ENCODE data around the gene C22orf39. TPM values are rescaled to one million over a fixed set of nuclear protein-coding genes. Genes with fewer than 3 reads are reported as not detected.

Gene C22orf39, protein sequence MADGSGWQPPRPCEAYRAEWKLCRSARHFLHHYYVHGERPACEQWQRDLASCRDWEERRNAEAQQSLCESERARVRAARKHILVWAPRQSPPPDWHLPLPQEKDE
- total RNA-seq, result 63.3 TPM
- long read RNA-seq, transcript C22orf39-203 (3 exons, 1,005 nt), result minor isoform, 17 of 117 reads
- long read RNA-seq, transcript C22orf39-202 (3 exons, 3,350 nt), result major isoform, 87 of 117 reads
- long read RNA-seq, partial matches to known transcripts, result 1 of 117 reads
- long read RNA-seq, other reads (novel, unspliced or antisense), result 12 of 117 reads

GRCh38 chr22:19447330-19448075, at the start of gene C22orf39:
C22orf39 (minus strand) TSS chr22:19447711; CDS start chr22:19447688, 23 bp downstream.
- DNase-seq (ENCODE audit: missing footprints) (peak; percentile 94), ATAC-seq (peak; percentile 94)
- intact Hi-C loops (cut with DNase I), result loop anchor here (1.0 kb wide), 1 partner anchor 15 kb away; the partner anchor contains the start of gene MRPL40

GRCh38 chr22:19497245-19497644, 49.7 kb upstream of the C22orf39 start:
- intact Hi-C loops (cut with DNase I), result loop anchor here (2.0 kb wide), 1 partner anchor 134 kb away; no protein-coding TSS in a partner anchor
- ATAC-seq (no peak), DNase-seq (ENCODE audit: missing footprints) (no peak)

GRCh38 chr22:19496324-19496630, 48.8 kb upstream of the C22orf39 start:
- intact Hi-C loops (cut with DNase I), result loop anchor here (2.0 kb wide), 1 partner anchor 135 kb away; no protein-coding TSS in a partner anchor
- DNase-seq (ENCODE audit: missing footprints), result no peak
- ATAC-seq, result no peak

DNA sequence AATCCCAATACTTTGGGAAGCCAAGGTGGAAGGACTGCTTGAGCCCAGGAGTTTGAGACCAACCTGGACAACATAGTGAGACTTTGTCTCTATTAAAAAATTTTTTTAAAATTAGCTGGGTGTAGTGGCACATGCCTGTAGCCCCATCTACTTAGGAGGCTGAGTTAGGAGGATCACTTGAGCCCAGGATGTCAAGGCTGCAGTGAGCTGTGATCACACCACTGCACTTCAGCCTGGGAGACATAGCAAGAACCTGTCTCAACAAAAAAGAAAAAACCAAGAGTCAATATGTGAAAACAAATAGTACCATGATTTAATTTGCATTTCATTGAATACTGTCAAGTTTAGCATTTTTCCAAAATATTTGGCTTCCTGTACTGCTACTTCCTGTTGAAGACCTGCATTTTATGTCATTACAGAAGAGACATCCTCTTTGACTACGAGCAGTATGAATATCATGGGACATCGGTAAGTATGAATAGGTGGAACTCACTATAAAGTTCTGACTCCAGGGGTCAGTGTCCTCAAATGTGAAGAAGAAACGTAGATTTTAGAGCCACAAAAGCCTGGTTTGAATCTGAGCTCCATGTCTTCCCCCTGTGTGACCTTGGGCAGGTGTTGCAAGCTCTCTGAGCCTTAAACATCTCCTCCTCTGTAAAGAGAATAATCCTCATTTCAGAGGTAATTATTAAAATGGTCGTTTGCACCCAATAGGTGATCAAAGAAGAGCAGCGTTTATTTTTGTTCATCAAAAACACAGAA, 48.2 kb upstream of the C22orf39 start:
- no peak for ATAC-seq

GRCh38 chr22:19494676-19495173, 47.2 kb upstream of the C22orf39 start:
- no peak for ATAC-seq
- intact Hi-C loops (cut with DNase I), result no loop called here
- no peak for DNase-seq (ENCODE audit: missing footprints)

More for the DNA sequence above, 48.2 kb upstream of the C22orf39 start:
- no peak for DNase-seq (ENCODE audit: missing footprints)
- intact Hi-C loops (cut with DNase I), result loop anchor here (2.0 kb wide), 1 partner anchor 135 kb away; no protein-coding TSS in a partner anchor

GRCh38 chr22:19494001-19494560, 46.6 kb upstream of the C22orf39 start:
- intact Hi-C loops (cut with DNase I), result no loop called here
- DNase-seq (ENCODE audit: missing footprints) (no peak), ATAC-seq (no peak)

DNA sequence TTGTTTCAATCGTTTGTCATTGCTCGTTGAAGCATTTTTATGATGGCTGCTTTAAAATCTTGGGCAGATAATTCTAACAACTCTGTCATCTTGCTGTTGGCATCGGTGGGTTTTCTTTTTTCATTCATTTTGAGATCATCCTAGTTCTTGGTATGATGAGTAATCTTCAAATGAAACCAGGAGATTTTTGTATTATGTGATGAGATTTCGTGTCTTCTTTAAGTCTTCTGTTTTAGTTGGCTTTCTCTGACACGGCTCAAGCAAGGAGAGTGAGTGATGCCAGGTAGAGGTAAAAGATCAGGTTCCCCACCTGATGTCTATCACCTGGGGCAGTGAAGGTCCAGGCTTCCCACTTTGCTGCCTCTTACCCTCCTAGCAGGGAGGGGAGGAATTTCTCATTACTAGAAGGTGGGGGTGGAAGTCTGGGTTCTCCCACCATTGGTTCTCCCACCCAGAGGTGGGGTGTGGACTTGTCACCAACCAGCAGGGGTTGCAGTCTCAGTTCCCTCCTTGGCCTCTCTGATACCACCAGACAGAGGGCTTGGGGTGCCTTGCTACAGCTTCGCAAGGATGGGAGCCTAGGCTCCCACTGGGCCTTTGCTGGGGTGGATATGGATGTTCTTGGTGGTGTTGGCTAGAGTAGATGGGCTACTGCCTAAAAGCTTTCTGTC, 45.1 kb upstream of the C22orf39 start:
- intact Hi-C loops (cut with DNase I), result no loop called here
- DNase-seq (ENCODE audit: missing footprints), result no peak
- no peak for ATAC-seq

DNA sequence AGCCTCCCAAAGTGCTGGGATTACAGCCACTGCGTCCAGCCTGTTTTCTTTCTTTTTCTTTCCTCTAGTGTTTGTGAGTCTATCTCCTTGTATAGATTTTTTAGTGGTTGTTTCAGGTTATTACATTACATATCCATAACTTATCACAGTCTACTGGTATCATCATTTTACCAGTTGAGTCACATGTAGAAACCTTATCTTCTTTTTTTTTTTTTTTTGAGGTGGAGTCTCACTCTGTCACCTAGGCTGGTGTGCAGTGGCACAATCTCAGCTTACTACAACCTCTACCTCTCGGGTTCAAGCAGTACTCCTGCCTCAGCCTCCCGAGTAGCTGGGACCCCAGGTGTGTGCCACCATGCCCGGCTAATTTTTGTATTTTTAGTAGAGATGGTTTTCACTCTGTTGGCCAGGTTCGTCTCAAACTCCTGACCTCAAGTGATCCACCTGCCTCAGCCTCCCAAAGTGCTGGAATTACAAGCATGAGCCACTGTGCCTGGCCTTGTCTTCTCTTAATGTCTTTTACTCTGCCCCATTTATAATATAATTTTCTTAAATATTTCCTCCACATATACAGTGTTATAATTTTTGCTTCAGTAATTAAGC, 43.2 kb upstream of the C22orf39 start:
- DNase-seq (ENCODE audit: missing footprints) (no peak), ATAC-seq (no peak)
- intact Hi-C loops (cut with DNase I), result no loop called here

DNA sequence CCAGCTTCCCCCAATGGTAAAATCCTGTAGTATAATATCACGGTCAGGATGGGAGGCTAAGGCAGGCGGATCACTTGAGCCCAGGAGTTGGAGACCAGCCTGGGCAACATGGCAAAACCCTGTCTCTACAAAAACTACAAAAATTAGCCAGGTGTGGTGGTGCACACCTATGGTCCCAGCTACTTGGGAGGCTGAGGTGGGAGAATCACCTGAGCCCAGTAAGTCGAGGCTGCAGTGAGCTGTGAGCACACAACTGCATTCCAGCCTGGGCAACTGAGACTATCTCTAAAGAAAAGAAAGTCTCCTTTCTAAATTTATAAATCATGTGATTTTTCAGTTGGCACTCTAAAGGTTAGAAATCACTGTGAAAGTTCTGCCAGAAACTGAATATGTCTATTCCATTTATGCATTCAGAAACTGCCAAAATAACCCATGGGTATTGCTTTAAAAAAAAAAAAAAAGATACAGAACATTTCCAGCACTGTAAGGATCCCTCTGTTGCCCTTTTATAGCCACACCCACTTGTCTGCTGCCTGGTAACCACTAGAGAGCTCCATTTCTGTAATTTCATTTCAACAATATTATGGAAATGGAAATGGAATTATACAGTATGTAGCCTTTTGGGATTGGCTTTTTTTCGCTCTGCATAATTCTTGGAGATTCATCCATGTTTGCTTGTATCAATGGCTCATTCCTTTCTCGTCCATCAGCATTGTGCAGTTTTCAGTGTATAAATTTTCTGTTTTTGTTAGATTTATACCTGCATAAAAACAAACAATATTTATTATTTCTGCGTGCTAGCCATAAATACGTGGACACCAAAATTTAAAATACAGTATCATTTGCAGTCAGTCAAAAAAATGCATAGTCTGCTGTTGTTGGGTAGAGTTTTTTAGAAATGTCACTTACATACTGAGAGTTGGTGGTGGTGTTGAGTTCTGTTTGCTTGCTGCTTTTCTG, 41.7 kb upstream of the C22orf39 start:
- ATAC-seq (no peak), DNase-seq (ENCODE audit: missing footprints) (no peak)
- intact Hi-C loops (cut with DNase I), result no loop called here

DNA sequence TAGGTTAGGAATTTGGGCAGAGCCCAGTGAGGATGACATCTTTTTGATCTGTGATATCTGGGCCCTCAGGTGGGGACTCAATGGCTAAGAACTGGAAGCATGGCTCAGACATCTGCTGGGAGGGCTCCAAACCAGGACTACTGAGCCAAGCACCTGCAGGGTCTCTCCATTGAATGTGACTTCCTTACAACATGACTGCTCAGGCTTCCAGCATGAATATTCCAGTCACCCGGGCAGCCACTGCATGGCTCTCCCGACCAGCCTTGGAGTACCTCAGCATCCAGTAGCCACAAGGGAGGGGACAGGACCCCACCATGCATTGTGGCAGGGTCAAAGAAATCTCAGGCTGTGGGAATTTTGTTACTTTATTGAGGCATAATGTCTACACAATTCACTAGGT, 40.8 kb upstream of the C22orf39 start:
- intact Hi-C loops (cut with DNase I), result no loop called here
- ATAC-seq (no peak), DNase-seq (ENCODE audit: missing footprints) (no peak)

DNA sequence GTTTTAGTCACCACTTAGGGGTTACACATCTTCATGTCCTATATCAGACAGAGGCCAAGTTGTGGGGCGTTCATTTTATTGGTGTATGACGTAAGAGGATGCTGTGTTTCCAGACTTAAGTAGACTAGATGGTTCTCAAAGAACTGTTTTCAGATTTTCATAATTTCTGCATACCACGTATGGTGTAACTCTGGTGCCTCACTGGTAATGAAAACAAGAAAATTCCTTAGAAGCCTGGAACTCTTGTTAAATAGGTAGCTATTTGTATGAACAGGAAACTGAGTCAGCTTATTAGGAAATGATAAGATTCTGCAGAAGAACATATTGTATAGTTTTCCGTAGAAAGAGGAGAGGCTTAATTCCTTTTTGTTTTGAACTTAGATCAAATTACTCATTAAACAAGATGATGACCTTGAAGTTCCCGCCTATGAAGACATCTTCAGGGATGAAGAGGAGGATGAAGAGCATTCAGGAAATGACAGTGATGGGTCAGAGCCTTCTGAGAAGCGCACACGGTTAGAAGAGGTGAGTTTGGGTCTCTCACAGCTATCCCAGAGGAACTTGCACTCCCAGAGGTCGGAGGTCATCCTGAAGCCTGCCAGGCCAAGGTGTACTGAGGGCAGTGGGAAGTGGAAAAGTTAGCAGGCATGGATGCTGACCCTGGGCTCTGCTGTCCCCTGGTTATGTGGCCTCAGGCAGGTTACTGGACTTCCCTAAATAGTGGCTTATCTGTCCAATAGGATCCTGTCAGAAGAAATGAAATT, 36.2 kb upstream of the C22orf39 start:
- intact Hi-C loops (cut with DNase I), result no loop called here
- DNase-seq (ENCODE audit: missing footprints) (no peak), ATAC-seq (no peak)

DNA sequence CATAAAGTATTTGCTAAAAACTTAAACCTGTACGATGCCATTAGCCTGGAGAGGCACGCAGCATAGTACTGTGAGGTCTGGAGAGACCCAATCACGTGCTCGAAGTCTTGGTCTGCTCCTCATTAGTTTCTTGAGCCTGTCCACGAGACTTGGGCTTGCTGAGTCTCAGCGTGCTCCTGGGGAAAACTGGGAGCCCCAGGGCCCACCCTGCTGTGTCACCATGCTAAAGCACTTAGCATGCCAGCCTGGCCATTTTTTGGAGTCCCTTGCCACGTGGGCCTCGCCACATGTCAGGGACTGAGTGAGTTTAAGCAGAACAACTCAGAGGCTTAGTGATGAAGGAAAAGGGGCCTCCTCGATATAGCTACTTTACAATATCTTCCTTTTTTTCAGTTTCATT, 34.8 kb upstream of the C22orf39 start:
- ATAC-seq, result no peak
- intact Hi-C loops (cut with DNase I), result no loop called here
- DNase-seq (ENCODE audit: missing footprints), result no peak

DNA sequence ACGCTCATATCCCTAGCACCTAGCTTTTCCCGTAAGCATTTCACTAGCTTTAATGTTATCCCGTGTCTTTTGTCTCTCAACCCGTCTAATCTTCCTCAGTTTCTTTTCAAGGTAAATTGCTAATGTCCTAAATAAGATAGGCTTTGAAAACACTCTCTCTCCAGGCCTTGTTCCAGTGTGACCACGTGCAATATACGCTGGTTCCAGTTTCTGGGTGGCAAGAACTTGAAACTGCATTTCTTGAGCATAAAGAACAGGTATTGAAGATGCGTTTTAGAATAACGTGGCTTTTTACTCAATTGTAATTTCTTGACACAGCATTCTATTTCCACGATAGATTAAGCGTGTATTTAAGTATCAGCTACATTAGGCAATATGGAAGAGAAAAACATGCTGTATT, 33.3 kb upstream of the C22orf39 start:
- ATAC-seq (no peak), DNase-seq (ENCODE audit: missing footprints) (no peak)
- intact Hi-C loops (cut with DNase I), result no loop called here

GRCh38 chr22:19480173-19480568, 32.7 kb upstream of the C22orf39 start:
- ATAC-seq, result no peak
- intact Hi-C loops (cut with DNase I), result no loop called here
- no peak for DNase-seq (ENCODE audit: missing footprints)

DNA sequence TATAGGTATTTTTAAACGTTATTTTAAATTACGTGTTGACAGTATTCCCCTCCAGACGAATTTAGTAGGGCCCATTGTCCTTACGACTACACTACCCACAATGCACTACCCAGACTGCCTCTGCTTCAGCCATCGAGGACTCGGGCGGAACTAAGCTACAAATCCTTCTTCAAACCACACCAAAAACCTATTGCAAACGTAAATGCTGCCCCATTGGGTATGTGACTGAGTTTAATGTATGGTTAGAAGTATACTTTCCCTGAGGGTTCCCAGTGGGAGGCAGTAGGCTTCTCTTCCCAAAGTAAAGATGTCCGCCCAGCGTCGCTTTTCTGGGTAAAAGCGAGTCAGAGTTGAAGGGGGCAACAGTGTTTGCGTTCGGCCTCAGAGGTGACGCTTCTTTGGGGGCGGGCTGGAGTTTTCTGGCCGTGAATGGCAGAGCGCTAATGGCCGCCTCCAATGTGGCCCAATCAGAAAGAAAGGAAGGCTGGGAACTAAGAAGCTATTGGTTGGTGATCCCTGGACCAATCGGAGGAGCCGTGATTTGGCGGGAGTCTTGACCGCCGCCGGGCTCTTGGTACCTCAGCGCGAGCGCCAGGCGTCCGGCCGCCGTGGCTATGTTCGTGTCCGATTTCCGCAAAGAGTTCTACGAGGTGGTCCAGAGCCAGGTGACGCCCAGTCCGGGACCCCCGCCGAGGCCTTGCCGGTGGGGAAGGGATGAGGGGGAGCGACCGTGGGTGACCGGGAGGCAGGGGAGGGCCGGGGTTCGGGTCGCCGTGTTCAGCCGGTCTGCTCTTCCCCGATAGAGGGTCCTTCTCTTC, 32.1 kb upstream of the C22orf39 start, which contains the start of gene CDC45:
TSS of gene CDC45 (plus strand) at position 566 of the 818 bp plus-strand sequence. CDS start at position 615, 49 bp downstream.
- intact Hi-C loops (cut with DNase I), result loop anchor here (2.0 to 5.0 kb wide), 3 partner anchors 47 to 357 kb away; partner anchors contain the start of genes CLTCL1, DGCR2 and MRPL40
- ATAC-seq (peak; percentile 97), DNase-seq (ENCODE audit: missing footprints) (peak; percentile 97)

Measured in Right ventricle myocardium inferior (tissue), 1 donor.